Measurements from ENCODE around the gene SMCR8. TPM values are rescaled to one million over a fixed set of nuclear protein-coding genes. Genes with fewer than 3 reads are reported as not detected.

SMCR8 gene
- total and polyA plus RNA-seq, 2 of the 4 experiments (the other 2 are of a cell fraction) = 7.1 to 10.9 TPM

DNA sequence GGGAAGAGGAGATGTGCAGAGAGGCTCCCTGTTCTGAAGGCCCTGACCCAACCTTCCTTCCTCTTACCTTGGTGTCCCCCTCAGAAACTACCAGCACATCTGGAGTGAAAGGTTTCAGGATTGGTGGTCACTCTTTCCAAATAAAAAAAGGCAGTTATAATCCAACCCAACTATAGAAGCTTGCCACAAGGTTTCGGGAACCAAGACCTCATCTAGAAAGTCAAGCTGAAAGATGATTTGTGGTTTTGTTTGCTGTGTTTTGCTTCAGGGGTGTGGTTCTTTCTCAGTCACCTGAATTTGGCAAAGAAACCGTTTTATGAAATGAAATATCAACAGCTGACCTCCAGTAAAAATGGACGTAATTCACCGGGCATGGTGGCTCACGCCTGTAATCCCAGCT, 28.9 kb downstream of the SMCR8 start:
- H3K27ac ChIP-seq (ENCODE audit: insufficient read depth, low read length) = no peak overlapping the region
- no peak overlapping the region for H2BK20ac ChIP-seq (ENCODE audit: low read depth, low read length)
- no peaks in the 10 kb centered on the region for H4K20me1 ChIP-seq (ENCODE audit: insufficient read depth, low read length)
- H3K56ac ChIP-seq (ENCODE audit: extremely low read depth, insufficient read depth, low read length) = no peak overlapping the region
- no peak overlapping the region for H3K18ac ChIP-seq (ENCODE audit: low read depth, low read length)
- no peak overlapping the region for H2BK120ac ChIP-seq (ENCODE audit: low read depth, low read length)
- CTCF ChIA-PET = no interaction called here
- no peak overlapping the region for H2BK15ac ChIP-seq (ENCODE audit: low read depth, low read length)
- no peak overlapping the region for H2BK5ac ChIP-seq (ENCODE audit: low read depth, low read length, poor library complexity, severe bottlenecking)
- 72% methylated on average over 3 of the region's 5 CpGs; no CpG with 5 or more reads in 1 of the 2 experiments for WGBS, 2 experiments (ENCODE audit: extremely low coverage in 2 of 2, insufficient read length in 1 of 2)
- H3K36me3 ChIP-seq (ENCODE audit: control insufficient read depth, insufficient read depth, low read length) = peaks cover 11% of the 10 kb centered on the region
- ATAC-seq (ENCODE audit: low read depth) (no peak), DNase-seq (no peak)
- H3K4me1 ChIP-seq (ENCODE audit: control insufficient read depth, insufficient read depth, low read length) = no peaks in the 10 kb centered on the region
- no peak overlapping the region for H3K14ac ChIP-seq (replicated peaks; ENCODE audit: low read depth, low read length)
- no peak overlapping the region for H4K5ac ChIP-seq (ENCODE audit: low read depth, low read length)
- BruUV-seq (replicated peaks) = no TSS peak
- no peak overlapping the region for H3K23ac ChIP-seq (ENCODE audit: low read depth, low read length)
- H2AFZ ChIP-seq (replicated peaks; ENCODE audit: low read length, poor library complexity) = no peak overlapping the region
- no peaks in the 10 kb centered on the region for H3K9me3 ChIP-seq (ENCODE audit: control insufficient read depth, insufficient read depth, low read length)
- H3K9ac ChIP-seq (ENCODE audit: low read depth, low read length) = no peak overlapping the region
- H2AK5ac ChIP-seq (ENCODE audit: low read depth, low read length) = no peak overlapping the region
- in situ Hi-C loops (cut with MboI; ENCODE audit: low sequenced_read_pairs) (no loop called here), dilution Hi-C loops (cut with HindIII; ENCODE audit: low sequenced_read_pairs, unreplicated experiment) (no loop called here), intact Hi-C loops (cut with micrococcal nuclease) (no loop called here)
- H3K79me1 ChIP-seq (ENCODE audit: low read depth in 1 of 2, low read length in 2 of 2) = no peaks in the 10 kb centered on the region
- no peak overlapping the region for H3K4me3 ChIP-seq (ENCODE audit: insufficient read depth, low read depth, low read length)
- no peak overlapping the region for H3K4me2 ChIP-seq (ENCODE audit: low read depth, low read length)
- H4K8ac ChIP-seq (ENCODE audit: low read depth in 2 of 2, low read length in 2 of 2) = no peak overlapping the region
- H4K91ac ChIP-seq (ENCODE audit: insufficient read depth, low read depth, low read length) = no peak overlapping the region
- no peak for TF ChIP-seq CEBPB (IDR thresholded peaks at IDR 0.05; ENCODE audit: low read depth, low read length)
- TF ChIP-seq, protein P1, sequence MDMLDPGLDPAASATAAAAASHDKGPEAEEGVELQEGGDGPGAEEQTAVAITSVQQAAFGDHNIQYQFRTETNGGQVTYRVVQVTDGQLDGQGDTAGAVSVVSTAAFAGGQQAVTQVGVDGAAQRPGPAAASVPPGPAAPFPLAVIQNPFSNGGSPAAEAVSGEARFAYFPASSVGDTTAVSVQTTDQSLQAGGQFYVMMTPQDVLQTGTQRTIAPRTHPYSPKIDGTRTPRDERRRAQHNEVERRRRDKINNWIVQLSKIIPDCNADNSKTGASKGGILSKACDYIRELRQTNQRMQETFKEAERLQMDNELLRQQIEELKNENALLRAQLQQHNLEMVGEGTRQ (IDR thresholded peaks at IDR 0.05; ENCODE audit: low read depth, low read length) = no peak
- no peak for TF ChIP-seq MXI1 (IDR thresholded peaks at IDR 0.05; ENCODE audit: borderline replicate concordance, low read depth, low read length)
- no peak for TF ChIP-seq NFE2L2 (IDR thresholded peaks at IDR 0.05; ENCODE audit: low read depth, low read length)
- no peak for TF ChIP-seq FOS (IDR thresholded peaks at IDR 0.05; ENCODE audit: low read depth, low read length)
- no peak for TF ChIP-seq CHD1 (IDR thresholded peaks at IDR 0.05; ENCODE audit: low read depth, low read length)
- TF ChIP-seq RCOR1 (IDR thresholded peaks at IDR 0.05; ENCODE audit: insufficient replicate concordance, low read length) = no peak
- TF ChIP-seq POLR2A (IDR thresholded peaks at IDR 0.05; ENCODE audit: low read depth, low read length) = no peak
- TF ChIP-seq, protein P2, sequence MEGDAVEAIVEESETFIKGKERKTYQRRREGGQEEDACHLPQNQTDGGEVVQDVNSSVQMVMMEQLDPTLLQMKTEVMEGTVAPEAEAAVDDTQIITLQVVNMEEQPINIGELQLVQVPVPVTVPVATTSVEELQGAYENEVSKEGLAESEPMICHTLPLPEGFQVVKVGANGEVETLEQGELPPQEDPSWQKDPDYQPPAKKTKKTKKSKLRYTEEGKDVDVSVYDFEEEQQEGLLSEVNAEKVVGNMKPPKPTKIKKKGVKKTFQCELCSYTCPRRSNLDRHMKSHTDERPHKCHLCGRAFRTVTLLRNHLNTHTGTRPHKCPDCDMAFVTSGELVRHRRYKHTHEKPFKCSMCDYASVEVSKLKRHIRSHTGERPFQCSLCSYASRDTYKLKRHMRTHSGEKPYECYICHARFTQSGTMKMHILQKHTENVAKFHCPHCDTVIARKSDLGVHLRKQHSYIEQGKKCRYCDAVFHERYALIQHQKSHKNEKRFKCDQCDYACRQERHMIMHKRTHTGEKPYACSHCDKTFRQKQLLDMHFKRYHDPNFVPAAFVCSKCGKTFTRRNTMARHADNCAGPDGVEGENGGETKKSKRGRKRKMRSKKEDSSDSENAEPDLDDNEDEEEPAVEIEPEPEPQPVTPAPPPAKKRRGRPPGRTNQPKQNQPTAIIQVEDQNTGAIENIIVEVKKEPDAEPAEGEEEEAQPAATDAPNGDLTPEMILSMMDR (conservative IDR thresholded peaks at IDR 0.05; ENCODE audit: low read depth, low read length) = no peak
- TF ChIP-seq RAD21 (IDR thresholded peaks at IDR 0.05; ENCODE audit: low read length) = no peak
- TF ChIP-seq MAFK (IDR thresholded peaks at IDR 0.05; ENCODE audit: low read depth, low read length) = no peak
- TF ChIP-seq RFX5 (IDR thresholded peaks at IDR 0.05; ENCODE audit: low read depth, low read length) = no peak
- no peak for TF ChIP-seq BHLHE40 (IDR thresholded peaks at IDR 0.05; ENCODE audit: low read depth, low read length)
- TF ChIP-seq MAZ (IDR thresholded peaks at IDR 0.05; ENCODE audit: borderline replicate concordance, low read depth, low read length) = no peak
- no peak for TF ChIP-seq SMC3 (IDR thresholded peaks at IDR 0.05; ENCODE audit: low read depth, low read length)
- TF ChIP-seq ELK1 (IDR thresholded peaks at IDR 0.05; ENCODE audit: borderline replicate concordance, low read depth, low read length) = no peak
- POLR2A ChIA-PET (ENCODE audit: unreplicated experiment) = no interaction called here
- no peaks in the 10 kb centered on the region for H3K27me3 ChIP-seq (ENCODE audit: control insufficient read depth, insufficient read depth, low read length)
- H3K4ac ChIP-seq (ENCODE audit: low read depth, low read length) = no peak overlapping the region
- peaks cover 5% of the 10 kb centered on the region; the same call in 1 of the 2 replicates for H3K9me1 ChIP-seq (ENCODE audit: insufficient read depth, low read length)
- H2AK9ac ChIP-seq (replicated peaks; ENCODE audit: low read depth, low read length, poor library complexity) = no peak overlapping the region

Measured in IMR-90 (cell line).